HEK293 (cell line): ENCODE measurements around the gene CCDC92B.

Source experiments
- CTCF ChIP-seq: fragments of 450-650 bp; formaldehyde crosslinking; IDR thresholded peaks from 2 replicates; pipeline ENCODE4 v1.5.1; 2016; ENCODE audit warnings: missing biosample characterization, missing genetic modification characterization
- PATZ1 ChIP-seq: fragments of 450-650 bp; formaldehyde crosslinking; IDR thresholded peaks from 2 replicates; pipeline ENCODE4 v1.5.1; 2016; ENCODE audit warnings: missing biosample characterization, missing genetic modification characterization
- TCF7L2 ChIP-seq: IDR thresholded peaks from 2 replicates; pipeline ENCODE4 v1.6.1; 2011; ENCODE audit warnings: low read depth, mild to moderate bottlenecking, inconsistent platforms, low read length, moderate library complexity, borderline replicate concordance
- ZNF174 ChIP-seq: fragments of 450-650 bp; formaldehyde crosslinking; IDR thresholded peaks from 2 replicates; pipeline ENCODE4 v1.5.0; 2017; ENCODE audit warnings: missing biosample characterization, mild to moderate bottlenecking, missing genetic modification characterization
- ZNF274 ChIP-seq, 2 experiments: fragments of 200-500 bp in 1 of 2; fragments of 450-650 bp in 1 of 2; sonication (Bioruptor generic) in 1 of 2; formaldehyde crosslinking in 1 of 2; IDR thresholded peaks; 2 replicates each; pipeline versions ENCODE4 v1.5.1 to v1.6.1; 2014 to 2016; ENCODE audit warnings: borderline replicate concordance in 1 of 2, inconsistent platforms in 1 of 2, low read length in 1 of 2, missing biosample characterization in 1 of 2, missing genetic modification characterization in 1 of 2
- ZNF423 ChIP-seq: fragments of 450-650 bp; formaldehyde crosslinking; IDR thresholded peaks from 2 replicates; pipeline ENCODE4 v1.5.1; 2016; ENCODE audit warnings: missing biosample characterization, missing genetic modification characterization
- ZNF791 ChIP-seq: fragments of 450-650 bp; formaldehyde crosslinking; IDR thresholded peaks from 2 replicates; pipeline ENCODE4 v1.5.1; 2016; ENCODE audit warnings: missing biosample characterization, missing genetic modification characterization

- no peak for TF ChIP-seq ZNF423 (tag by site-specific recombination)
- TF ChIP-seq CTCF, result no peak
- no peak for TF ChIP-seq ZNF274 (IDR thresholded peaks at IDR 0.05; ENCODE audit: low read length)
- no peak for TF ChIP-seq ZNF274 (tag by site-specific recombination; IDR thresholded peaks at IDR 0.05; ENCODE audit: borderline replicate concordance)
- TF ChIP-seq PATZ1 (tag by site-specific recombination), result no peak
- no peak for TF ChIP-seq TCF7L2
- TF ChIP-seq ZNF791 (tag by site-specific recombination), result no peak
- TF ChIP-seq ZNF174 (tag by site-specific recombination), result no peak
Observed at GRCh38 chr17:2796164-2797125, 47.0 kb upstream of the CCDC92B start, which contains the start of gene RAP1GAP2.
